Stimulated activated CD4-positive, alpha-beta T cell treated with anti-CD3 and anti-CD28 coated beads, Interleukin-1b, Interleukin-23, amount 100 ng/mL, for 24 hours (primary cell): ENCODE data around the gene NPSR1.
"Not testable (repeated sequence)": the region's sequence is repeated elsewhere in the genome, so short reads cannot be mapped to it uniquely, and the experiment has no call there.

Source experiments
- DNase-seq, 4 experiments: peaks; one replicate each; pipeline ENCODE4 v3.0.0-alpha.2; 2020; ENCODE audit warnings: low read depth in 4 of 4, low spot score in 1 of 4

Gene NPSR1

DNA sequence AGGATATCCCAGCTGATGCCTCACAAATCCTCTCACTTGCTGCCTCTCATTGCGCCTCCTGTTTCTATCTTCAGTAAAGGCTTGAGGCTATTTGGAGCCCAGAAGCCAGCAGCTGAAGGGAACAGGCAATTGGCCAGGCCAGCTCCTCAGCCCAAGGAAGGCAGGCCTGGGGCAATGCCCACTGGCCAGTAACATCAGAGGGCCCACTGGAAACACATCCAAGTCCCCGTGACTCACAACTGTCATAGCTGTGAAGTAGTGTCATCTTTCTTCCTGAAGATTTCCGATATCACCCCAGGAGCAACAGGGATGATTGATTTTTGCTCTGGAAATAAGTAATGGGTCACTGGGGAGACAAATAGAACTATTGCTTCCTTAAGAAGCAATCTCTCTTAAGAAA, 209.3 kb downstream of the NPSR1 start:
- not testable (repeated sequence) for DNase-seq

DNA sequence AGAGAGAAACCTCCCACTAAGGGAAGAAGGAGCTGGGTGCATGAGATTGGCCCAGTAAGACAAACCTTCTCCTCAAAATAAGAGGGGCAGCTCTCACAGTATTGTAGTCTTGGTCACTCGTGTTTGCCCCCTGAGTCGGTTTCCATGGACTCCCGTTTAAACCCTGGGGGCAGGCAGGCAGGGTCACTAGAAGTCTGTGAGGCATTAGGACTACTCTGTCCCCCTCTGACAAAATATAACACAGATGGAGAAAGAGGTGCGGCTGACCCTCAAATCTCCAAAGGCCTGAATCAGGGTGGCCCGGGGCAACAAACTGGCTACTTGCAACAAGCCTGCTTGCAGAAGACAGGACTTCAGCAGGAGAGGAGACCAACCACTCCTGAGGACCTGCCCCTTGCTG, 210.6 kb downstream of the NPSR1 start:
- DNase-seq, result not testable (repeated sequence)

DNA sequence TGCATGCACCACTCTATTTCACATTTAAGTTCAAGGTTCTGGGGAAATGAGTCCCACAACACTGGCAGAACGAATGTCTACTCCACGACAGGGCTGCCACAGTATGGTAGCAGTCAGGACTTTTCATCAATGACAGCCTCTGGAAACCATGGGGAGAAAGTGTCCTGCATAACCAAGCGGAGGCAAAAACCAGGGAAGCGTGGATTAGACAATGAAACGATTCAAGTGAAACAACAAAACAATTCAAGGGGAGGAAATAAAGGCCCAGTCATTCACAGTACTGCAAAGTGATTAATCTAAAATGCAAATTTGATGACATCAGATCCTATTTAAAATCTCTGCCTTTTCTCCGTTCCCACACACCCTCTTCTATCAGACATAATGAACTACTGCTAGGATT, 211.0 kb downstream of the NPSR1 start:
- DNase-seq, result no peak

DNA sequence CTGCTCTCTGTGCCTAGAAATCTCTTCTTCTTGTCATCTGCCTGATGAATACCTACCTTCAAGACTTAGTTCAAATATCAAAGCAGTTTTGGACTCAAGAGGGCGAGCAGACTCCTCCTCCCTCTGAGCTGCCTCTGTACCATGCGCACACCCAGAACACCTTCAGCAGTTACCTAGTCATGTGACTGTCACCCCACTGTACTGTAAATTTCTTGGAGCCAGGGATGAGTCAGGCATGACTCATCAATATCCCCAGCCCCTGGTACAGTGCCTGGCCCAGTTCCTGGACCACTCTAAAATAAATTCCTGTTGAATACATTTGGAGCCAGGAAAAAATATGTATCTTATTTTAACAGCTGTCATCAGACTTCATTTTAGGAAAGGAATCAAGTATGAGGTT, 212.0 kb downstream of the NPSR1 start:
- DNase-seq, result not testable (repeated sequence)

DNA sequence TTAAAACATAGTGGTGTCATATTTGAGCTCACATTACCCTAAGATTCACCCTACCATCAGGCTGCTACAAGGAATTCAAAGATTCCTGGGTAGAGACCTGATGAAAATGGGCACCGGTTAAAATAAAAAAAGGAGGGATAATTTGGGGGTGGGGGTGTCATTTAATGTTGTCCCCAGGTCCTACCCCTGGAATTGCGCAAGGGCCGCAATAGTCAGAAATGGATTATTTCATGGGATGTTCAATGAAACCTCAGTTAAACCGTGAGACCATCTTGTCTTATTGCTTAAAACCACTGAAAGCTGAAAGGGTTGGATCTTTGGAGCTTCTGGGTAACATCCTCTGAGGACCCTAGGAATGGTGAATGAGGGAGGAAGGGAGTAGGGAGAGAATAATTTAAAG, 216.3 kb downstream of the NPSR1 start:
- not testable (repeated sequence) for DNase-seq

DNA sequence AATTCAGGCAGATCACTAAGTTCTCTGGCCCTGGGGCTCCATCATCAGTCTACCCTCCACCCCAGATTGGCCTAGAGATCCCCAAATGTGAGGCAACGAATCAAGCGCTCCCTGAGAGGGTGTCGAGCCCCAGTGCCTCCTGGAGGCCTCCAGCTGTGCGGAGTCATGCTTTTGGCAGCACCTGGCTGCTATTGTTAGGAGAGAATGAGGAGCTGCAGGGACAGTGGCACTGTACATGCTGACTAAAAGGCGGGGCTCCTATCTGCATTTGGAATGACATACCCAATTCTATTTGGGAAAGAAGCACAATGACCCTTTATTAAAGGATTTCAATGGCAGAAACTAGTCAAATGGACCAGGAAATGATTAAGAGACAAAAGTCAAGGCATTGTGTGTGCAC, 217.5 kb downstream of the NPSR1 start:
- DNase-seq, result no peak

DNA sequence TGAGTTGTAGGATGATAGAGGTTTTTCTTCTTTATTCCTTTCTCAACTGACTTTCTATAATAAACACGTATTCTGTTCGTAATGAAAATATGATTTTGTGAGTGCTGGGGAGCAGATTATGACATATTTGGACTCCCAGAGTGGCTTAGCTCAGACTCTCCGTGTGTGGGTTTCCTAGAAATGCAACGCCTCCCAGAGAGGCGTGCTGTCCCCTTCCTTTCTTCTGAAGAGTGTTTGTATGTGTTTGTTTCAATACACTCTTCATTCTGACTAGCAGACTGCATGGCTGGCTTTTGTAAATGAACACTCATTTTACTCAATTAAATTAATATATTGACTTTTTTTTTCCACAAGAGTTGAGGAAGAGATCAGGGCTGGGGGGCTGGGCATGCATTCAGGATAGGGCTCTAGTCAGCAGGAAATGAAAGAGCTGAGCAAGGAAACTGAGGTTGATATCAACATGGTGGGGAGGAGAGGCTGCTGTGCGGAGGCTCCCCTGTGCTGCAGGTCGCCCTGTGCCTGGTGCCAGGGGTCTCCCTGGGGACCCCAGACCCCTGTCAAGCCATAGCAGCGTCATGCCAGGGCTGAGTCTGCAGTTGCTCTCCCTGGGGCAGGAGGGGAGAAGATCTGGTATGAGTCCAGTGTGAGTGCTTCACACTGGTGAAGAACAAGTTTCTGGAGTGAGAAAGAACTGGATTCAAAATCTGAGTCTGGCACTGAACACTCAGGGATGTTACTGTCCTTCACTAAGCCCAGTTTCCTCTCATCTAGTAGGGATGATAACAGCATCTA, 221.1 kb downstream of the NPSR1 start:
- DNase-seq, result not testable (repeated sequence)

DNA sequence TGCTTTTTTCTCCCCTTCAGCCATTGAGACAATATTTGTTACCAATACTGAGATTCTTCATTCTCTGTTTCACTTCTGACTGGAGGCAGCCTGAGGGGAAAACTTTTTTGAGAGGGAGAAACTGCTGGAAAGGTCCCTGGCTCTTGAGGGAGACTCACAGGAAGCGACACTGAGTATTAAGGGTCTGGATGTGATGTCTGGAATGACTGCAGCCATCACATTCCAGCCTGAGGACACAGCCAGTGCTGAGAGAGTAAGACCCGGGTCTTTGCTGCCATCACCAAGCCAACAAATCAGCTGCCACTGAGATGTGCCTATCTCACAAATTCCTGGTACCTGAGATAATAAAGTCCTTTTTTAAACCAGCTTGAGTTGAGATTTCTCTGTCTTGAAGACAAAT, 221.9 kb downstream of the NPSR1 start:
- DNase-seq, result no peak

DNA sequence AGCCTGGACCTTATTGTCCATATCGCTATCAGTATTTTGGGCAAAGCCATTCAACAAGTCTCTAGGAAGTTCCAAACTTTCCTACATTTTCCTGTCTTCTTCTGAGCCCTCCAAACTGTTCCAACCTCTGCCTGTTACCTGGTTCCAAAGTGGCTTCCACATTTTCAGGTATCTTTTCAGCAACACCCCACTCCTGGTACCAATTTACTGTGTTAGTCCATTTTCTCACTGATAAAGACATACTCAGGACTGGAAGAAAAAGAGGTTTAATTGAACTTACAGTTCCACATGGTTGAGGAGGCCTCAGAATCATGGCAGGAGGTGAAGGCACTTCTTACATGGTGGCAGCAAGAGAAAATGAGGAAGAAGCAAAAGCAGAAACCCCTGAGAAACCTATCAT, 225.8 kb downstream of the NPSR1 start:
- not testable (repeated sequence) for DNase-seq

DNA sequence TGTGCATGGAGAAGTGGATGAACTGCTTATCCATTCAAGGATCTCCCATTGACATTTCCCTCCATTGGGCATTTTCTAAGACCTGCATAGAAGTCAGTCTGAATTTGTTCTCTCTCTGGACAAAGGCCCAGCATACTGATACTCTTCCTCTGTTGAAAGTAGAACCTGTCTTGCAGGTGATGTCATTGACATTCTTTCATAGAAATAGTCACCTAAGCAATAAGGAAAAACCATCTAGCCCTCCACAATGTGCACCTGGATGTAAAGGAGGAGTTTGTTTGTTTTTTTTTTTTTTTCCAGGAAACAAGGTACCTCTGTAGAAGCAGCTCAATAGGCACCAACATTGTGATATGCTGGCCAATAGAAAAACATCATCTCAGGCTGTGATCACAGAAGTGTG, 228.8 kb downstream of the NPSR1 start:
- DNase-seq, result no peak

DNA sequence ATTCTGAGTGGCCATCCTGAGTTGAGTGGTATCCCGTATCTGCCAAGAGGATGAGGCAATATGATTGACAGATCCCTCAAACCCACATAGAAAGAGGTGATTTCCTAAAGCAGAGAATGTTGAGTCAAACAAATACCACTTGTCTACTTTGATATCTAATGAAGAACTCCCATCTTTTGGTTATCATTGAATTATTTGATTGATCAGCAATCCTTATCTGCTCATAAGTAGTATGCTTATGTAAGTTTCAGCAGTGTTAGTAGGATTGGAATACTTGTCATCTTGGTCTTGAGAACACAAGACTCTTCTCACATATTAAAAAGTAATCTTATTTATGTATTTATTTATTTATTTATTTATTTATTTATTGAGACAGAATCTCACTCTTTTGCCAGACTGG, 231.9 kb downstream of the NPSR1 start:
- DNase-seq, result no peak

DNA sequence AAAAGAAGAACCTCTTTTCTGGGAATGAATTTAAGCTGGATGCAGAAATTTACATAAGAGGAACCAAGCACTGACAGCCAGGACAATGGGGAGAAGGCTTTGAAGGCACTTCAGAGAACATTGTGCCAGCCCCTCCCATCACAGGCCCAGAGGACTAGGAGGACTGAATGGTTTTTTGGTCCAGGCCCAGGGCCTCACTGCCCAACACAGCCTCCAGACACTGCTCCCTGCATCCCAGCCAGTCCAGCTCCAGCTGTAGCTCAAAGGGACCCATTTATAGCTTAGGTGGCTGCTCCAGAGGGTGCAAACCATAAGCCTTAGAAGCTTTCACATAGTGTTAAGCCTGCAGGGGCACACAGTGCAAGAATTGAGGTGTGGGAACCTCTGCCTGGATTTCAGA, 237.2 kb downstream of the NPSR1 start:
- no peak for DNase-seq
